Activated T-helper 17 cell treated with anti-CD3 and anti-CD28 coated beads, Interleukin-2, amount 50 U/mL, for 72 hours (primary cell): ENCODE results near the gene MICAL3. TPM values are rescaled to one million over a fixed set of nuclear protein-coding genes. Genes with fewer than 3 reads are reported as not detected.
A peak's percentile ranks its signal among the peaks of the same experiment; 100 is the strongest.

Experiments used
- ATAC-seq: fragments of 150-1000 bp; cut with Tn5 transposase; replicated peaks from 2 replicates; pipeline ENCODE4 v1.10.0; 2021; ENCODE audit warnings: mild to moderate bottlenecking, moderate library complexity
- H3K27ac Mint-ChIP-seq: one replicate; pipeline ENCODE4 v1.8.0; 2022; ENCODE audit warnings: mixed read lengths
- H3K27me3 Mint-ChIP-seq: one replicate; pipeline ENCODE4 v1.8.0; 2022; ENCODE audit warnings: mixed read lengths
- H3K36me3 Mint-ChIP-seq: one replicate; pipeline ENCODE4 v1.8.0; 2022; ENCODE audit warnings: low read depth, mild to moderate bottlenecking, mixed read lengths
- H3K4me1 Mint-ChIP-seq: one replicate; pipeline ENCODE4 v1.8.0; 2022; ENCODE audit warnings: mixed read lengths
- H3K4me3 Mint-ChIP-seq: one replicate; pipeline ENCODE4 v1.8.0; 2022; ENCODE audit warnings: mild to moderate bottlenecking, mixed read lengths
- H3K9me3 Mint-ChIP-seq: one replicate; pipeline ENCODE4 v1.8.0; 2022; ENCODE audit warnings: mixed read lengths
- total RNA-seq, 2 donors: library from RNA; stranded (reverse); gene quantifications; one replicate each; pipeline ENCODE4 v1.2.3, GENCODE V29; 2022

MICAL3 gene
- total RNA-seq, 2 donors from 2014 or later = 28.7 to 38.5 TPM

DNA sequence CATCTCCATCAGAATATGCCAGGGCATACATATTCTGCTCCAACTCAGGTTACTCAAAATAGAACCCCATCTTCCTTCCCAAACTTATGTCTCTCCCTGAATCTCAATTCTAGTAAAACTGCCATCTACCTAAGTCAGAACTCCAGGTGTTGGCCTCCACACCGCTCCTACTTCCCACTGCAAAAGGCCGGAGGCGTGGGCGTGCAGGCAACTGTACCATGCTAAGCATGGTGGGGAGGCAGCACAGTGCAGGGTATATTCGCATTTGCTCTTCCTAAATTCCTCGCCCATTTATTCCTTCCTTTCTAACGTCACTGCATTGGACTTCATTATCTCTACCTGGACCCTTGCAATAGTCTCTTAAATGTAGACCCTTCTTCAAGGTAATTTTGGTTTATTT lies 97.8 kb downstream of the MICAL3 start:
- Mint-ChIP-seq H3K36me3 (no peaks in the 10 kb centered on the region), H3K4me3 (no peak overlapping the region), H3K27ac (no peak overlapping the region), H3K27me3 (no peaks in the 10 kb centered on the region), H3K4me1 (peaks cover 11% of the 10 kb centered on the region), H3K9me3 (no peaks in the 10 kb centered on the region)
- ATAC-seq = no peak

DNA sequence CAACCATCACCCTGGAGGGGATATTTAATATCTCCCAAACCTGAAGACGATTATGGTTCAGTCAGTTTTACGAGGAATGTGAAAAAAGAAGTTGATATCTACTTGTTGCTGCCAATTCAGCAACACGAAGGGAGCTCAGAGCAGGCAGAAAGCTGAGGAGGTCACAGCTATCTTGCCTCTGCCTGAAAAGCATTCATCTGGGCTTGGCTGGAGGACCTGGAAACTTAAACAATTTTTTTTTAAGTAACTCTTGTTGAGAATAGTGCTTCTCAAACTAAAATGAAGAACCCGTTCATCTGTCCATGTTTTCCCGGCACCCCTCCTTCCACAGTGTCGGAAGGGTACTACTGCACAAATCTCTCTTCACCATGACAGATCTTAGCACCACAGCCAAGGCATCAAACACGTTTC lies 98.9 kb downstream of the MICAL3 start:
- H3K4me1 Mint-ChIP-seq = peaks cover 21% of the 10 kb centered on the region
- no peaks in the 10 kb centered on the region for H3K9me3 Mint-ChIP-seq
- no peaks in the 10 kb centered on the region for H3K27me3 Mint-ChIP-seq
- no peaks in the 10 kb centered on the region for H3K36me3 Mint-ChIP-seq
- H3K4me3 Mint-ChIP-seq = no peak overlapping the region
- no peak overlapping the region for H3K27ac Mint-ChIP-seq
- no peak for ATAC-seq

DNA sequence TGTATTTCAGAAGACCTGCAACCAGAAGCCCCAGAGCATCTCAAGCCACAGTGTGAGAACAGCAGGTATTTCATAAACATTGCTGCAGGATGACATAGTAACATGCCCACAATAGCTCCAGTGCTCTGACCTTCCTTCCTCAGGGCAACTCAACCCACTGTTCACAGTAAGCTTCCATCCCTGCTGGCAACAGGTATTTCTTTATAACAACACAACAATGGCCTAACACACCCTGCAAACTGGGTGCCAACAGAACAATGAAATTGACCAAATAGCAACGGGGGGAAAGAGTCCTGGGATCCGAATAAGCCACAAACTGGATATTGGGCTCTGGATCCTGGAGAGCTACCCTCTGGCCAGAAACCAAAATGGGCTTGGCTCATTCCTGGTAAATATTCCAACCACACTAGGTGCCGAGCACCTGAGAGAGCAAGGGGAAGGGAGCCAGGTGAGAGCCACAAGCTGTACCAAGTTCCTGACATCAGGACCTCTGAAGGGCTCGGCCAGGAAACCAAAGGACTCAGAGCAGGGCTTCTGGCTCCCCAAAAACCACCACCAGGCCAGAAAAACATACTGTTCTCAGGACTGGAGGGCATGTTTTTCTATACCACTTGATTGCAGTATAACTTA lies 99.5 kb downstream of the MICAL3 start:
- Mint-ChIP-seq H3K9me3 (no peaks in the 10 kb centered on the region), H3K4me3 (no peak overlapping the region), H3K27ac (no peak overlapping the region), H3K4me1 (peaks cover 23% of the 10 kb centered on the region), H3K27me3 (no peaks in the 10 kb centered on the region), H3K36me3 (no peaks in the 10 kb centered on the region)
- ATAC-seq = no peak

DNA sequence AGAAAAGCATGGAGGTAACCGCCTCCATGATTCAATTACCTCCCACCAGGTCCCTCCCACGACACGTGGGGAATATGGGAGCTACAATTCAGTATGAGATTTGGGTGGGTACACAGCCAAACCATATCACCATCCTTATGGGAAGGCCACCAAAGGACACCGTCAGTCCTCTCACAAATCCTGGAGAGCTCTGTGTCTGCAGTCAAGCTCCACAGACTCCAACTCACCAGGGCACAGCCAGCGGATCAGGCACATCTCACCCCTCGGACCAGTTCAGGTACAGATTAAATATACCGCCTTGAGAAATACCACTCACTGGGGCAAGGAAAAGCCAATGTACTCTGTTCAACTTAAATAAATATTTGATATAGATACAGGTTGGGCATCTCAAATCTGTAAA lies 100.3 kb downstream of the MICAL3 start:
- H3K36me3 Mint-ChIP-seq = no peaks in the 10 kb centered on the region
- no peak overlapping the region for H3K27ac Mint-ChIP-seq
- ATAC-seq = no peak
- H3K9me3 Mint-ChIP-seq = no peaks in the 10 kb centered on the region
- H3K4me3 Mint-ChIP-seq = no peak overlapping the region
- peaks cover 30% of the 10 kb centered on the region for H3K4me1 Mint-ChIP-seq
- H3K27me3 Mint-ChIP-seq = no peaks in the 10 kb centered on the region

DNA sequence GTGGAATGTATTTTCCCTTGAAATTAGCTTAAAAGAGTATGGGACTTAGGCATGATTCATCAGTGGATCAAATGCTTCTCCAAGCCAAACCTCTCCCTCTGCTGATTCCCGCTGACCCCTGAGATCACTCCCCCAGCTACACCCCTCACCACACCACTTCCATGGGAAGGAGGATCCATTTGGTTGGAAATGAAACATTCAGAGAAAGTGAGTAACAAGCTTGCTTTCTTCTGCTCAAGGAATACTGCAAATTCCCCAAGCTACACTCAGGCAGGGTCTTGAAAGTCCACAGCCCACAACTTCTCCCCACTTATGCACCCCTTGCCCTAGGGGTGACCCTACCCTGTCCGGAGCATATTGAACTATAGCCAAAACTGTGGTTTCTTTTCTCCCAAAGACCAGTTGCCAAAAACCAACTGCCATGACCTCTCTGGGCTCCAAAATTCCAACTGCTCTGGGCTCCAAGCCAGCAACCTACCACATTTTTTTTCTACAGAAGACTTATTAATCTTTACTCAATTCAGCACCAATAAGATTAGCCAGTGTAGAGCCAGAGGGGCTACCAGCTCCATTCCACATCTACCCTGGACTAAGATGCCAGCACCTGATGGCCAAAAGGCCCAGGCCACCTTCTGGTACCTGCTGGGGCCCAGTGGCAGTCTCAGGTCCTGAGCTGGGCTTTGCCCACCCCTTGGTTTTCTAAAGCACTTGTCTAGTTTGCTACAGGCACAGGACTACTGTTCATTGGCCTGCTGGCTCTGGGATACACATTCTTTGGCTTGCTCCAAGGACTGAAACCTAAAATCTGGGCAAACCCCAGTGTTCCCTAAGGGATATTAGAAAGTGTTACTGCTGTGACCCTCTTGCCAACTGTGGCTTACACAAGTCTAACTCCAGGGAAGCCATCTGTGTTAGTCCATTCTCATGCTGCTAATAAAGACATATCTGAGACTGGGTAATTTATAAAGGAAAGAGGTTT lies 101.1 kb downstream of the MICAL3 start:
- Mint-ChIP-seq H3K4me1 (peaks cover 30% of the 10 kb centered on the region), H3K36me3 (no peaks in the 10 kb centered on the region), H3K27me3 (no peaks in the 10 kb centered on the region), H3K4me3 (no peak overlapping the region), H3K27ac (peak overlapping the region; percentile 33), H3K9me3 (no peaks in the 10 kb centered on the region)
- no peak for ATAC-seq

DNA sequence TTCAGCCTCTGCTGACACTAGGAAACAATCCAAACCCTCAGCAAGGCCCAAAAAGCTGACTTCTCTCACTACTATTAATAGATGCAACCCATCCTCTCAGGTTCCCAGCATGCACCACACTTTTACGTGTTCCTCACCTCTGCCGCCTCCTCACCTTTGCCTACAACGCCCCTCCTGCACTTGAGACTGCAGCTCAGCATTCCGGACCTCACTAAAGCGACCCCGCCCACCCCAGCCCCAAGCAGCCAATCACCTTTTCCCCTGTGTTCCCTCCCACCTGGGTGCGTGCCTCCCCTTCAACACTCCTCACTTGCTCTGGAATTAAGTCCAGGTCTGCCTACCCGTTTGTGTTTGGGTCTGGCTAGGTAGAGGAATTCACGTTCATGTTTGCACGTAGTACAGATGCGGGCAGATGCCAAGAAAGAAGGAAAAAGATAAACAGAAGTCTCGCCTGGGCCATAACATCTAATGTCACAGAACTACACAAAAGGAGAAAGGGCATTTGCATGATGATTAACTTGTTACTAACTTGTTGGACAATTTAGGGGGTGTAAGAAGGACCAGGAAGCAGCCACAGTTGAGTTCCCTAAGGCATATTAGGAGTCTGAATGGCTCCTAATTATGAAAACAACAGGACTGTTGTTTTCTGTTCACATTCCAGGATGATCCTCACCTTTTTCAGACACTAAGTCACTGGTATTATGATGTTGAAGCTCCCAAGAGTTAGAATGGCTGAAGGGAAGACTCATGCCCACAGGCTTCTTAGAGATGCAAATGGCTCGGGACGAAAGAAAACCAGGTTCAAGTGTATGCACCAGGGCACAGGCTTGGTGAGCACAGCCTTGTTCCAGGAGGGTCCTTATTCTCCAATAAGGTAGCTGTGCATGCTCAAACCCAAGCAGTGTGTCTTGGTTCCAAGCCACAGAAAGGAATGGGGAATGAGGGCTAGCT lies 102.2 kb downstream of the MICAL3 start:
- Mint-ChIP-seq H3K36me3 (no peaks in the 10 kb centered on the region), H3K4me3 (no peak overlapping the region), H3K4me1 (peaks cover 30% of the 10 kb centered on the region), H3K27me3 (no peaks in the 10 kb centered on the region), H3K9me3 (no peaks in the 10 kb centered on the region), H3K27ac (no peak overlapping the region)
- no peak for ATAC-seq

DNA sequence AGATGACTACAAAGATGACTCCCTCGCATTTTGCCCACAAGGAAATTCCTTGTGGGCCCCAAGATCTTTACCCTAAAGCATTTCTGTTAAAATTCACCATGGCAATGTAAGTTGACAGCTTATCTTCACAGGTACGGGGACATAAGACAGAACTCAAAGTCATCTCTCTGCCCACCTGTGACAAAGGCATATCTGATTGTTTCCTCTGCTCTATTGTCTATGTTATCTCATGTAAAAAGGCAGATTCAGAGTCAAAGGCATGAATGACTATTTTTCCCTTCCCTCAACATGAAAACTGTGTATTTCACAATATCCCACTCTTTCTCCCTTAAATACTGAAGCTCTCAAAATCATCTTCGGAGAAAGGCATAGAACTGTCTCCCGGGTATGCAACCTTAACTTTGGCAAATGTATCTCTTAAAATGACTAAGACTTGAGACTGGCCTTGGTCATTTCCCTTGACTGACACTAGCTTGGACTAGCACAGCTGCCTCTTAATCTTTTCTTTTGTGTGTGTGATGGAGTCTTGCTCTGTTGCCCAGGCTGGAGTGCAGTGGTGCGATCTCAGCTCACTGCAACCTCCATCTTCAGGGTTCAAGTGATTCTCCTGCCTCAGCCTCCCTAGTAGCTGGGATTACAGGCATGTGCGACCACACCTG lies 103.2 kb downstream of the MICAL3 start:
- Mint-ChIP-seq H3K27ac (peak overlapping the region; percentile 69), H3K27me3 (no peaks in the 10 kb centered on the region), H3K36me3 (no peaks in the 10 kb centered on the region), H3K4me1 (peaks cover 30% of the 10 kb centered on the region), H3K4me3 (no peak overlapping the region), H3K9me3 (no peaks in the 10 kb centered on the region)
- no peak for ATAC-seq

DNA sequence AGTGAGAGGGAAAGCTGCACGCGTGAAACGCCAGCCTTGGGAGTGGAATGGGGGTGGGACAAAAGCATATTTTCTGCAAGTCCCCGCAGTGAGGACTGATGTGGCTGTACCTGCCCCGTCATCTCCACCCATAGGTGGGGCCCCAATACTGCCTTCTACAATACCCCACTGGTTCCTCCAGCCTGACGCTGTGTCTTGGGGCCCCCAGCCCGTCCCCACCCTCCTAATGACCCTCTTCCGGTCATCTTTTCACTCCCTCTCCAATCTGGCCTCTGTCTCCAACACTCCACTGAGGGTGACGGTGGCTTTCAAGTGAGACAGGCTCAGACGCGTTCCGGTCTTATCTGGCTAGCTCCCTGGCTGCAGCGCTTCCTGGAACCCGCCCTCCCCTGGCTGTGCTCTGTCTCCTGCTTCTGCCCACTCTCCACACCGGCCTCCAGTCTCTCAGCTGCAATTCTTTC lies 104.2 kb downstream of the MICAL3 start:
- Mint-ChIP-seq H3K4me1 (peaks cover 30% of the 10 kb centered on the region), H3K36me3 (no peaks in the 10 kb centered on the region), H3K27ac (peak overlapping the region; percentile 69), H3K9me3 (no peaks in the 10 kb centered on the region), H3K27me3 (no peaks in the 10 kb centered on the region), H3K4me3 (peak overlapping the region; percentile 6)
- no peak for ATAC-seq

DNA sequence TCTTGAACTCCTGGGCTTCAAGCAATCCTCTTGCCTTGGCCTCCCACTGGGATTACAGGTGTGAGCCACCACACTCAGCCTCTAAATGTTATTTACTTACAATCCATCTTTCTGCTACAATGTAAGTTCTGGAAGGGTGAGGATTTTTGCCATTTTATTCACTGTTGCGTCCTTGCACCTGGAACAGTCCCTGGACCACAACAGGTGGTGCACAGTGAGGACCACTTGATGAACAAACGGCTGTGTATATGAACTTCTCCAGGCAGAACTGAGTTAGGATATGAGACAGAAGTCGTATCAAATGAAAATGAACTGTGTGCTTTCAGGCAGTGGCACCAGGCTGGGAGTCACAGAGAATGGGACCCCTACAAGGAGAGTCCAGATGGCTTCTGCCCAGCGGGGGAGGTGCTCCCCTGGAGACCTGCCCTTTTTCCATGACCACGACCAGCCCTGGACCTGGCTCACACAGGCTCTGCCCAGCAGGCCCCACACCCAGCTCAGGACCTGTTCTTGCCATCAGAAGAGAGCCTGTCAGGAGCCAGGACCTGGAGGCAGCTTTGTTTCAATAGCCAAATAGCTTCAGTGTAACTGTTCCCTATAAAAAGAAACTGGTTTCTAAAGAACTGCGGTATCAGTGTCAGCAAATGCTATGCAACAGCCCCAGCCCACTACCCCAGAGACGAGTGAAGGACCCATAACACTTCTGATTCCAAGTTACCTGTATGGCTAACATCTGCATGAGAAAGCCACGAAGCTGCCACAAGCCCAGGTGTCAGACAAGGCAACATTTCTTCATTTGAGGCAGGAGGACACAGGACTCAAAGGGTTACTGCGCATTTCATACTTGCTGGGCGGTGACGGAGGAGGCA lies 104.9 kb downstream of the MICAL3 start:
- ATAC-seq = no peak
- peak overlapping the region; percentile 18 for H3K27ac Mint-ChIP-seq
- no peaks in the 10 kb centered on the region for H3K27me3 Mint-ChIP-seq

DNA sequence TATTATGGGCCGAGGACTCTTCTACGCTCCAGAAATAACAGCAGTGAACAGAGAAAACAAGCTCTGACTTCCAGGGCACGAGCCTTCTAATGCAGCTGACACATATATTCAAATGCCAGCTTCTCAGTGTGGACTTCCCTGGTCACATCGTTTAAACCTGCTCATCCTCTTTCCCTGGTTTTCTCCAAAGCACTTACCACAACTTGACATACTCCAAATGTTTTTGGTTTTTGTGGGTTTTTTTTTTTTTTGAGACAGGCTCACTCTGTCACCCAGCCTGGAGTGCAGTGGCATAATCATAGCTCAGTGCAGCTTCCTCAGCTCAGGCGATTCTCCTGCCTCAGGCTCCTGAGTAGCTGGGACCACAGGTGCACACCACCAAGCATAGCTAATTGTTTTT lies 105.5 kb downstream of the MICAL3 start:
- no peaks in the 10 kb centered on the region for H3K9me3 Mint-ChIP-seq
- peaks cover 30% of the 10 kb centered on the region for H3K4me1 Mint-ChIP-seq
- H3K36me3 Mint-ChIP-seq = no peaks in the 10 kb centered on the region
- no peaks in the 10 kb centered on the region for H3K27me3 Mint-ChIP-seq
- H3K27ac Mint-ChIP-seq = peak overlapping the region; percentile 18
- no peak for ATAC-seq
- H3K4me3 Mint-ChIP-seq = no peak overlapping the region

More for the DNA sequence above, 104.9 kb downstream of the MICAL3 start:
- Mint-ChIP-seq H3K36me3 (no peaks in the 10 kb centered on the region), H3K4me3 (no peak overlapping the region), H3K9me3 (no peaks in the 10 kb centered on the region), H3K4me1 (peaks cover 30% of the 10 kb centered on the region)

DNA sequence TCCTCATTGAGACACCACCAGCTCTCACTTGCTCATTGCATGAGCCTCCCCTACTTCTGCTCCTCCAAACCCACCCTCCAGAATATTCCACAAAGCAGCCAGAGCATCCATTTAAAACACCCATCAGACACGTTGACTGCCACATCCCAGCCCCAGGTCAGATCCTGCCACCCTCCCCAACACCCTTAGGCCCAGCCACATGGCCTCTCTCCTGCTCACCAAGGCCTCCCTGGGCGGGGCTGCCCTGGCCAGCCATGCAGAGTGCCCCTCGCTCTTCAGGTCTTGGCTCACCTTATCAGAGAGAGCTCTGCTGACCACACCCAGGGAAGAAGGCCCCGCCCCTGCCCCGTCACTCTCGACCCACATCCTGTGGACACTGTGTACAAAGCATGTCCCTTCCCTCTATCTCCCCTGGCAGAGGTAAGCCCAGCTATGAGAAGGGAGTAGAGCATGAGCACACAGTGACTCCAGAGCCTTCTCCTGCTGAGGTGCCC lies 106.8 kb downstream of the MICAL3 start:
- H3K36me3 Mint-ChIP-seq = no peaks in the 10 kb centered on the region
- no peak overlapping the region for H3K27ac Mint-ChIP-seq
- H3K4me1 Mint-ChIP-seq = peaks cover 30% of the 10 kb centered on the region
- ATAC-seq = peak; percentile 58
- H3K27me3 Mint-ChIP-seq = no peaks in the 10 kb centered on the region
- no peak overlapping the region for H3K4me3 Mint-ChIP-seq
- H3K9me3 Mint-ChIP-seq = no peaks in the 10 kb centered on the region

DNA sequence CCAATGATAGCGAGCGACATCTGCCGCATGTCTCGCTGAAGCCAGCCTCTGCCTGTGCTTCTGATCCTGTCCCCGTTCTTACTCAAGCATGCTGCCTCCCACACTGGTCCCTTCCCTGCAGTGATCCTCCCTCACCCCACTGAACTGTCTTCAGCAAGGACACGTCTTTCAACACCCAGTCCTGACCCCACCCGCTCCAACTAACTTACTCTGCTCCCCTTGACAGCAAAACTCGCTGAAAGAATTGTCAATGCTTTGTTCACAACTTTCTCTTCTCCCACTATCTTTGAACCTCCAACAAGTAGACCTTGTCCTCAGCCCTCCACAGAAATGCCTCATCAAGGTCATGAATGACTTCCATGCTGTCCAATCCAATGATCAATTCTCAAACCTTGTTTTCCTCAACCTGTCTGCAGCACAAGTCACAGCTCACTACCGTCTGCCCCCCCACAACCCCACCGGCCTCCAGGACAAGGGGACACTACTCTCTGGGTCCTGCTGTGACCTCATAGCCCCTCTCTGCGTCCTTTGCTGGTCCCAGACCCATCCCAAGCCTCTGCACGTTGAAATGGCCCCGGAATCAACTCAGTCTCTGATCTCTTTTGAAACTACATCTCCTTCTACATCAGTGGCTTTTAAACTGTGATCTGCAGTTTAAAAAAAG lies 108.0 kb downstream of the MICAL3 start:
- Mint-ChIP-seq H3K4me1 (peaks cover 22% of the 10 kb centered on the region), H3K4me3 (no peak overlapping the region), H3K36me3 (no peaks in the 10 kb centered on the region), H3K9me3 (no peaks in the 10 kb centered on the region), H3K27ac (no peak overlapping the region), H3K27me3 (no peaks in the 10 kb centered on the region)
- ATAC-seq = no peak
